ENCODE data around the gene PEAK1. TPM values are rescaled to one million over a fixed set of nuclear protein-coding genes. Genes with fewer than 3 reads are reported as not detected.

The PEAK1 gene
- total RNA-seq, 2 experiments from 2014 or later = 6.0 to 10.8 TPM

DNA sequence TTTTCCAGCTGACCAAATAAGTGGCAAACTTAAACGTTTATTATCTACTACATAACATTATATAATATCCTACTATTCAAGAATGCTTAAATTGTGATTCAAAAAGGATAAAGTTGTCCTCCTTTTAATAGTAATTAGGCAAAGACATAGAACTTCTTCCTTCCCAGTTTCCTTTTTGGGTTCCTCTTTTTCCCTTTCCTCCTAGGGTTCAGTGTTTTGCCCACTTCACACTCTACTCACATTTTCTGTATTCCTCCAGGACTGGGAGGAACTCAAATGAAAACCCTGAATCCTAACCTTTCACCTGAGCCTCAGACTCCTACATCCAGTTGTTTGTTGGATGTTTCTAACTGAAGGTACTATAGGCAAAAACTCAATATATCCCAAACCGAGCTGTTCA, 132.5 kb downstream of the PEAK1 start:
- intact Hi-C loops (cut with micrococcal nuclease; ENCODE audit: unreplicated experiment) = no loop called here
- CTCF ChIA-PET (ENCODE audit: unreplicated experiment) = no interaction called here
- no TSS peak for BruUV-seq (replicated peaks)

DNA sequence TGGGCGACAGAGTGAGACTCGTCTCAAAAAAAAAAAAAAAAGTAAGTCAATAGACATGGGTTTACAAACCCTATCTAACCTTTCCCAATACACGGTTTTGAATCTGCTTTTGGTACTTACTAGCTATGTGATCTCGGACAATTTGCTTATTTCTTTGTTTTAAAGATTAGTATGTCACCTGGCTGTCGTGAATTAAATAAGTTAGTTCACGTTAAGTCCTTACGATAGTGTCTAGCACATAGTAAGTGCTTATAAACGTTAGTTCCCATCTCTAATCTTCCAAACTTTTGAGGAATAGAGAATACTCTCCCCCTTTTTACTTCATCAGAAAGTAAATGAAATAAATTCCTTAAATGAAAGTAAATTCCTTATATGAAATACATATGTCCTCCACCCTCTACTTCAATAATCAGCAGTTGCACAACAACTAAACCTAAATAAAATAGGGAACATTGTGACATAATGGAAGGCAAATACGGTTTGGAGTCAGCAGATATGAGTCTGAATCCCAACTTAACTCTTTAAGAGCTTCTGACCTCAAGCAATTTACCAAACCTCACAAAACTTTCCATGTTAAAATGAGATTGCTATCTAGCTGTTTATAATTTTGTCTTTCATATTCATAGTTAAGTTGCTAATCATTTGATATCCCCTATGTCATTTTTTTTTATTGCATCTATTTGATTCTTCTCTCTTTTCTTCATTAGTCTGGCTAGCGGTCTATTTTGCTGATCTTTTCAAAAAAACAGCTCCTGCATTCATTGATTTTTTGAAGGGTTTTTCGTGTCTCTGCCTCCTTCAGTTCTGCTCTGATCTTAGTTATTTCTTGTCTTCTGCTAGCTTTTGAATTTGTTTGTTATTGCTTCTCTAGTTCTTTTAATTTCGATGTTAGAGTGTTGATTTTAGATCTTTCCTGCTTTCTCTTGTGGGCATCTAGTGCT, 134.6 kb downstream of the PEAK1 start:
- BruUV-seq (replicated peaks) = no TSS peak
- no peak overlapping the region for H2AFZ ChIP-seq (ENCODE audit: low read length)
- intact Hi-C loops (cut with micrococcal nuclease; ENCODE audit: unreplicated experiment) = no loop called here
- ChIA-PET CTCF (ENCODE audit: unreplicated experiment) (no interaction called here), POLR2A (interaction anchor here (0.7 to 0.9 kb wide), 2 partner anchors 12 to 98 kb away, joined by 3 read pairs; no protein-coding TSS in a partner anchor)
- no peak for DNase-seq (ENCODE audit: low spot score)
- no peak overlapping the region for H3K4me2 ChIP-seq (ENCODE audit: low read length)
- no peaks in the 10 kb centered on the region for H3K36me3 ChIP-seq (ENCODE audit: insufficient read depth, low read length)
- TF ChIP-seq, protein P1, sequence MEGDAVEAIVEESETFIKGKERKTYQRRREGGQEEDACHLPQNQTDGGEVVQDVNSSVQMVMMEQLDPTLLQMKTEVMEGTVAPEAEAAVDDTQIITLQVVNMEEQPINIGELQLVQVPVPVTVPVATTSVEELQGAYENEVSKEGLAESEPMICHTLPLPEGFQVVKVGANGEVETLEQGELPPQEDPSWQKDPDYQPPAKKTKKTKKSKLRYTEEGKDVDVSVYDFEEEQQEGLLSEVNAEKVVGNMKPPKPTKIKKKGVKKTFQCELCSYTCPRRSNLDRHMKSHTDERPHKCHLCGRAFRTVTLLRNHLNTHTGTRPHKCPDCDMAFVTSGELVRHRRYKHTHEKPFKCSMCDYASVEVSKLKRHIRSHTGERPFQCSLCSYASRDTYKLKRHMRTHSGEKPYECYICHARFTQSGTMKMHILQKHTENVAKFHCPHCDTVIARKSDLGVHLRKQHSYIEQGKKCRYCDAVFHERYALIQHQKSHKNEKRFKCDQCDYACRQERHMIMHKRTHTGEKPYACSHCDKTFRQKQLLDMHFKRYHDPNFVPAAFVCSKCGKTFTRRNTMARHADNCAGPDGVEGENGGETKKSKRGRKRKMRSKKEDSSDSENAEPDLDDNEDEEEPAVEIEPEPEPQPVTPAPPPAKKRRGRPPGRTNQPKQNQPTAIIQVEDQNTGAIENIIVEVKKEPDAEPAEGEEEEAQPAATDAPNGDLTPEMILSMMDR (conservative IDR thresholded peaks at IDR 0.05; ENCODE audit: low read length) = no peak
- no peak for TF ChIP-seq EZH2phosphoT487 (IDR thresholded peaks at IDR 0.05; ENCODE audit: borderline replicate concordance, low read depth, low read length)
- no peaks in the 10 kb centered on the region for H4K20me1 ChIP-seq (ENCODE audit: insufficient read depth, low read length)
- H3K9me2 ChIP-seq (ENCODE audit: insufficient read depth, low read length) = no peaks in the 10 kb centered on the region
- H3K79me2 ChIP-seq (ENCODE audit: insufficient read depth, low read depth, low read length) = no peaks in the 10 kb centered on the region
- no peak overlapping the region for H3K4me3 ChIP-seq (ENCODE audit: low read depth, low read length, poor library complexity, severe bottlenecking)
- no peaks in the 10 kb centered on the region for H3K9me3 ChIP-seq (ENCODE audit: low read length)
- H3K27ac ChIP-seq (ENCODE audit: low read depth, low read length, poor library complexity, severe bottlenecking) = no peak overlapping the region
- peaks cover 4% of the 10 kb centered on the region for H3K4me1 ChIP-seq (ENCODE audit: insufficient read depth, low read length, poor library complexity, severe bottlenecking)

More for the DNA sequence above, 132.5 kb downstream of the PEAK1 start:
- POLR2A ChIA-PET = no interaction called here
- Histone ChIP-seq H2AFZ (ENCODE audit: low read length) (no peak overlapping the region), H3K36me3 (ENCODE audit: insufficient read depth, low read length) (no peaks in the 10 kb centered on the region), H3K9me2 (ENCODE audit: insufficient read depth, low read length) (no peaks in the 10 kb centered on the region), H3K79me2 (ENCODE audit: insufficient read depth, low read depth, low read length) (no peaks in the 10 kb centered on the region), H3K4me3 (ENCODE audit: low read depth, low read length, poor library complexity, severe bottlenecking) (no peak overlapping the region), H3K4me2 (ENCODE audit: low read length) (no peak overlapping the region), H3K9me3 (ENCODE audit: low read length) (no peaks in the 10 kb centered on the region), H3K27ac (ENCODE audit: low read depth, low read length, poor library complexity, severe bottlenecking) (no peak overlapping the region), H3K4me1 (ENCODE audit: insufficient read depth, low read length, poor library complexity, severe bottlenecking) (no peaks in the 10 kb centered on the region), H4K20me1 (ENCODE audit: insufficient read depth, low read length) (no peaks in the 10 kb centered on the region)
- DNase-seq (ENCODE audit: low spot score) = no peak
- TF ChIP-seq, protein P1 (conservative IDR thresholded peaks at IDR 0.05; ENCODE audit: low read length) = no peak
- no peak for TF ChIP-seq EZH2phosphoT487 (IDR thresholded peaks at IDR 0.05; ENCODE audit: borderline replicate concordance, low read depth, low read length)

DNA sequence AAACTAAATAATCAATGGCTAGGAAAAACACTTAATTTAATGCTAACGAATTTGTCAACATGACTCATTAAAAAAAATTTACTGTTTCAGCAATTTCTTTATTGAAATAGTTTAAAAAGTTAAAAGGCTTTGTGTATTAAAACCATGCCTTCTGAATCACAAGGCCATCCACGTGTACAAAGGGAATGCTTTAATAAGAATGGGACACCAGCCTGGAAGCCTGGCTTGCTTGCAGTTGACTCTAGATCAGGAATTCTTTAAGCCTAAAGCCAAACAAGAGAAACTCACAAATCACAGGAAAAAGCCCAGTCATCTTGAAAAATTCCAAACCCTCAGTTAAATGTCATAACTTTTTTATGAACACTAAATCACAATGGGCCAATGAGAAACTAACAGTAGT, 137.6 kb downstream of the PEAK1 start:
- no peaks in the 10 kb centered on the region for H3K79me2 ChIP-seq (ENCODE audit: insufficient read depth, low read depth, low read length)
- no peak for DNase-seq (ENCODE audit: low spot score)
- no peak overlapping the region for H2AFZ ChIP-seq (ENCODE audit: low read length)
- ChIA-PET POLR2A (no interaction called here), CTCF (ENCODE audit: unreplicated experiment) (no interaction called here)
- intact Hi-C loops (cut with micrococcal nuclease; ENCODE audit: unreplicated experiment) = no loop called here
- no peak overlapping the region for H3K4me2 ChIP-seq (ENCODE audit: low read length)
- no peak overlapping the region for H3K4me3 ChIP-seq (ENCODE audit: low read depth, low read length, poor library complexity, severe bottlenecking)
- no peaks in the 10 kb centered on the region for H4K20me1 ChIP-seq (ENCODE audit: insufficient read depth, low read length)
- H3K4me1 ChIP-seq (ENCODE audit: insufficient read depth, low read length, poor library complexity, severe bottlenecking) = peaks cover 10% of the 10 kb centered on the region
- H3K27ac ChIP-seq (ENCODE audit: low read depth, low read length, poor library complexity, severe bottlenecking) = no peak overlapping the region
- no peaks in the 10 kb centered on the region for H3K9me2 ChIP-seq (ENCODE audit: insufficient read depth, low read length)
- H3K36me3 ChIP-seq (ENCODE audit: insufficient read depth, low read length) = no peaks in the 10 kb centered on the region
- no peaks in the 10 kb centered on the region for H3K9me3 ChIP-seq (ENCODE audit: low read length)
- BruUV-seq (replicated peaks) = no TSS peak
- TF ChIP-seq EZH2phosphoT487 (IDR thresholded peaks at IDR 0.05; ENCODE audit: borderline replicate concordance, low read depth, low read length) = no peak
- TF ChIP-seq, protein P1 (conservative IDR thresholded peaks at IDR 0.05; ENCODE audit: low read length) = no peak

Data from OCI-LY7 (cell line).